22Rv1 (cell line): ENCODE data around the gene HSD17B14.
A peak's percentile ranks its signal among the peaks of the same experiment; 100 is the strongest.
"Not testable (repeated sequence)": the region's sequence is repeated elsewhere in the genome, so short reads cannot be mapped to it uniquely, and the experiment has no call there.

Experiments used
- H3K27ac ChIP-seq: fragments of 450-650 bp; 2 replicates; pipeline ENCODE4 v1.5.1; 2017
- ZFX ChIP-seq: fragments of 450-650 bp; IDR thresholded peaks from 2 replicates; pipeline ENCODE4 v1.6.1; 2017; ENCODE audit warnings: antibody characterized with exemption, borderline replicate concordance
- TF ChIP-seq, protein P1 (sequence below): fragments of 450-650 bp; IDR thresholded peaks from 2 replicates; pipeline ENCODE4 v1.5.1; 2017; ENCODE audit warnings: mild to moderate bottlenecking

HSD17B14 gene

DNA sequence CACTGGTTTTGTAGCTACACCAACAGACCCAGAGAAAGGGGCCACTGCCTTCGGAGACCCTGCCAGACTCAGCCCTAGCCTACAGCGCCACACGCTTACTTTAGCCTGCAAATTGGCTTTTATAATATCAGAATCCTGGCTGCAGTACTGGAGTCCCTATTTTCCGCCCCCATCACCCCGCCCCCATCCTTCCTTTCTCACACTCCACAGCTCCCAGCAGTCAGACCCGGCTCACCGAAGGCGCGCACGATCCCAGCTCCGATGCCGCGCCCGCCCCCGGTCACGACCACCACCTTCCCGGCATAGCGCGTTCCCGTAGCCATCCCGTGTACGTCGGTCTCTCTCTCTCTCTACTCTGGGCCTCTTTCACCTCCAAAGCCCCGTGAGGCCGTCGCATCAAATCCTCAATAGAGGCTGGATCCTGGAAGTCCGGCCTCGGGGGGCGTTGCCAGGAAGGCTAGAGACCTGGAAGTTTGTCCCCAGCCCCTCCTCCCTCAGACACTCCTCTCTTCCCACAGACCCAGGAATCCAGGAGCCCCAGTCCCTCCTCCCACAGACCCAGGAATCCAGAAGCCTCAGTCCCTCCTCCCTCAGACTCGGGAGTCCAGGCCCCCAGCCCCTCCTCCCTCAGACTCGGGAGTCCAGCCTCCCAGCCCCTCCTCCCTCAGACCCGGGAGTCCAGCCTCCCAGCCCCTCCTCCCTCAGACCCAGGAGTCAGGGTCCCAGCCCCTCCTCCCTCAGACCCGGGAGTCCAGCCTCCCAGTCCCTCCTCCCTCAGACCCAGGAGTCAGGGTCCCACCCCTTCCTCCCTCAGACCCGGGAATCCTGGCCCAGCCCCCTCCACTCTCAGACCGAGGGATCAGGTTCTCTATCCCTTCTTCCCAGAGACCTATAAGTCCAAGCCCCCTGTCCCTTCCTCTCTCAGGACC, at the start of gene HSD17B14:
Gene HSD17B14 (minus strand): TSS at position 403 of the 929 bp plus-strand sequence. CDS start 80 bp downstream, at position 323.
- TF ChIP-seq ZFX: no peak
- TF ChIP-seq, protein P1, sequence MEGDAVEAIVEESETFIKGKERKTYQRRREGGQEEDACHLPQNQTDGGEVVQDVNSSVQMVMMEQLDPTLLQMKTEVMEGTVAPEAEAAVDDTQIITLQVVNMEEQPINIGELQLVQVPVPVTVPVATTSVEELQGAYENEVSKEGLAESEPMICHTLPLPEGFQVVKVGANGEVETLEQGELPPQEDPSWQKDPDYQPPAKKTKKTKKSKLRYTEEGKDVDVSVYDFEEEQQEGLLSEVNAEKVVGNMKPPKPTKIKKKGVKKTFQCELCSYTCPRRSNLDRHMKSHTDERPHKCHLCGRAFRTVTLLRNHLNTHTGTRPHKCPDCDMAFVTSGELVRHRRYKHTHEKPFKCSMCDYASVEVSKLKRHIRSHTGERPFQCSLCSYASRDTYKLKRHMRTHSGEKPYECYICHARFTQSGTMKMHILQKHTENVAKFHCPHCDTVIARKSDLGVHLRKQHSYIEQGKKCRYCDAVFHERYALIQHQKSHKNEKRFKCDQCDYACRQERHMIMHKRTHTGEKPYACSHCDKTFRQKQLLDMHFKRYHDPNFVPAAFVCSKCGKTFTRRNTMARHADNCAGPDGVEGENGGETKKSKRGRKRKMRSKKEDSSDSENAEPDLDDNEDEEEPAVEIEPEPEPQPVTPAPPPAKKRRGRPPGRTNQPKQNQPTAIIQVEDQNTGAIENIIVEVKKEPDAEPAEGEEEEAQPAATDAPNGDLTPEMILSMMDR: peak; percentile 73

DNA sequence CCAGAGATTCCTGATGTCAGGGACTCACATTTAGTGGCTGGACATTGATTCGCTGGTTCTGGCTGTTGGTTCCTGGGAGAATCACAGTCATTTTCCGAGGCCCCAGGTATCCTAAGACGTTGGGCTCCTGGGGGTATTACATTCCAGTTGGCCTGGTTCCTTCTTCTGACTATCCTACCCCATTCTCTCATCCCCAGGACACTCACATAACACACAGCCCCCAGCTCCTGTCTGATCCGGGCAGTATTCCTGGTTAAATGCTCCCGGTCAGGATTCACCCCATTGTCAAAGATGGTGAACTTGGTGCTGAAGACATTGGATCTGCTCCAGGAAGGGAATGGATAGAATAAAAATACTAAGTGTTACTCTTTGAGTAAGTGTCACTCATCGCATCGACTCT, 47.4 kb upstream of the HSD17B14 start:
- no peak overlapping the region for H3K27ac ChIP-seq
- no peak for TF ChIP-seq ZFX
- TF ChIP-seq, protein P1: no peak

More for the DNA sequence above, at the start of gene HSD17B14:
- H3K27ac ChIP-seq: peak within 1 kb of the TSS; percentile 38

DNA sequence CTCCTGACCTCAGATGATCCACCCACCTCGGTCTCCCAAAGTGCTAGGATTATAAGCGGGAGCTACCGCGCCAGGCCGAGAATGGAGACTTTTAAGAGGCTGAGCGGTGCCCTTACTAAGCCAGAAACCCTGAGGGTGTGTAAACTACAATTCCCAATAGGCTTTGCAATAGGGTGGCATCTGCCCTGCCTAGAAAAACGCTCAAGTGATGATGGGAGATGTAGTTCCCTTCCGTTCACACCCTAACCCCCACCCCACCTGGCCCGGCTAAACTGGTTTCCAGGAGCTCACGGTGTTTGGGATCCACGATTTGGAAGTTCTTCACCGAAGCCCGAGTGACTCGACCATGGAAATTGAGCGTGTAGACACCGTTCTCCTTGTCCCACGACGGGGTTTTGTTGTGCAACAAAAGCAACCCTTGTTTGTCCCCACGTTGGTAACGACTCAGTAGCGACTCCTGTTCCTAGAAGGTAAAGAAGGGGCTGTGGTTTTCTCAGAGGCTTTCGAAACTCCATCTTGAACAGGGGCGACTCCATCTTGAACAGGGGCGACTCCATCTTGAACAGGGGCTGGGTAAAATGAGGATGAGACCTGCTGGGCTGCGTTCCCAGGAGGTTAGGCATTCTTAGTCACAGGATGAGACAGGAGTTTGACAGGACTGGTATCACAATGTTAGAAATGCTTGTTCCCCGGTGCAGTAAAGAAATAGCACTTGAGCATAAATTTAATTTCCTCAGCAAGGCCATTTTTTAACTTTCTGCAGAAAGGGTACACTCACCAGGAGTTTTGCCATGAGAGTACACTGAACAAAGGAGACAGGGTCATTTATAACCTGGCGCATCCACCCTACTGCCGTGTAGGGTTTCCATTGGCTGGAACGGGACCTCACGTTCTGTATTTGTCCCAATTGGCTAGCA, 45.7 kb upstream of the HSD17B14 start:
- no peak overlapping the region for H3K27ac ChIP-seq
- no peak for TF ChIP-seq ZFX

DNA sequence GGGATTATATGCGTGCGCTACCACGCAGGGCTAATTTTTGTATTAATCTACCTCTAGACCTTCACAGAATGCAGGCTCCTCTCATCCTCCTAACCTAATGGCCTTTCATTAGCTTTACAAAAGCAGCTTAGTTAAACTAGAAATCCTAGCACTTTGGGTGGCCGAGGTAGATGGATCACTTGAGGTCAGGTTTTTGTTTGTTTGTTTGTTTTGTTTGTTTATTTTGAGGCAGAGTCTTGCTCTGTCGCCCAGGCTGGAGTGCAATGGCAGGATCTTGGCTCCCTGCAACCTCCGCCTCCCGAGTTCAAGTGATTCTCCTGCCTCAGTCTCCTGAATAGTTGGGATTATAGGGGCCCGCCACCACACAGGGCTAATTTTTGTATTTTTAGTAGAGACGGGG, 43.4 kb upstream of the HSD17B14 start:
- not testable (repeated sequence) for H3K27ac ChIP-seq

- H3K27ac ChIP-seq: no peak overlapping the region
- TF ChIP-seq ZFX: no peak
- TF ChIP-seq, protein P1: no peak
Observed at GRCh38 chr19:48879025-48879637, 42.8 kb upstream of the HSD17B14 start.

- TF ChIP-seq, protein P1: no peak
- no peak for TF ChIP-seq ZFX
- no peak overlapping the region for H3K27ac ChIP-seq
Observed at GRCh38 chr19:48878196-48879024, 42.1 kb upstream of the HSD17B14 start.

DNA sequence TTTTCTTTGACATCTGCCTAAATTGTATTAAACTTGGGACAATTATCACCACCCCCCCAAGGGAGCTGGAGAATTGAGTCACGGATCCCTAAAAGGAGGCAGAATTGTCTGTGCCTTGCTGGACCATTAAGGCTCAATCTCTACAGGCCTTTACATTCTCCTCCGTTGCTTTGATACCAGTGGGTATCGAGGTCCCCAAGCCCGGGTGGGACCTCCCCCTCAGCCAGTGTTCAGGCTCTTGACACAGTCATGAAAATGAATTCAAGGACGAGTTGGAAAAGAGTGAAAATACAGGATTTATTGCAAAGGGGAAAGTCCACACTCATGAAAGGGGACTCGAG, 41.5 kb upstream of the HSD17B14 start:
- TF ChIP-seq, protein P1: no peak
- no peak for TF ChIP-seq ZFX
- H3K27ac ChIP-seq: no peak overlapping the region

- H3K27ac ChIP-seq: peak overlapping the region; percentile 95
Observed at GRCh38 chr19:48876043-48876981, 40.0 kb upstream of the HSD17B14 start.
